Muscle of back (tissue), 11 donors: Measurements from ENCODE around the gene BMP10. TPM values are rescaled to one million over a fixed set of nuclear protein-coding genes. Genes with fewer than 3 reads are reported as not detected.
"Not testable (repeated sequence)": the region's sequence is repeated elsewhere in the genome, so short reads cannot be mapped to it uniquely, and the experiment has no call there.

Source experiments
- DNase-seq, 3 donors: peaks; one replicate each; pipeline versions ENCODE4 v3.0.0 to v3.0.0-alpha.2; 2013
- polyA plus RNA-seq, 10 donors: library from polyadenylated mRNA; unstranded; fragments of 120-200 nt; gene quantifications; one replicate each; pipeline ENCODE4 v1.2.1, GENCODE V29; 2013; ENCODE audit not compliant: insufficient read length in 10 of 10

Gene BMP10
- polyA plus RNA-seq, 10 donors: not detected

- not testable (repeated sequence) for DNase-seq
Observed at GRCh38 chr2:68895981-68896380, 24.8 kb upstream of the BMP10 start.

DNA sequence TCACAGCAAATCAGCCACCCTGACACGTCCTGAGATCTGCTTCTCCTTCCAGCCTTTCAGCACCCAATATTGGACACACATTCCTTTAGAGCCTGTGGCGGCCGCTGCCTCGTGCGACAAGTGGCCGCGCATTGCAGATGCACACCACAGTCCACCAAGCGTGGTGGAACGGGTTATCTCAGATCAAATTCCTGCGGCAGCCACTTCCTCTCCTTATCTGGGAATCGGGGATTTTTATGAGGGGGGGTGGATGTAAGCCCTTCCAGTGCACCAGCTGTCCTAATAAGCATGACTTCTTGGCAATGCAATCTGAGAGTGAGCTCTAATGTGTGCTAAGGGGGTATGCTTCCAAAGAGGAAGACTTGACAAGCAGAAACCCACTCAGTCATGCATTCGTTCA lies 18.3 kb upstream of the BMP10 start:
- DNase-seq: peak in 2 of 3 donors; percentile 15 to 54

DNA sequence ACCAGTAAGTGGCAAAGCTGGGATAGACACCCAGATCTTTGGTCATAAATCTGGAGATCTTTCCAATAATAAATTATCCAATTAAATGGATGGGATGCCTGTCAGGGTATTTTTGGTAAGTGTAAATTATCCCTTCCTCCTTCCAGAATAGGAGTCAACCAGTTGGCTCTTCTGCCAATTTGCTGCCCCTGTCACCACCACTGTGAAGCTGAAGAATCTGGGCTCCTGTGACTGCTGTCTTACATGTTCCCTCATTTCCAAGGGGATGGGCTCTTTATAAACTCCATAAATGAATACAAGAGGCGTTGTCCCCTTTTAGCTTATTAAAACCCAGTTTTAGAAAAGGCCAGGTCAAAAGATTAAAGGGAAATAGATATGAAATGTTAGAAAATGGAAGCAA lies 17.8 kb upstream of the BMP10 start:
- DNase-seq: peak in 1 of 3 donors; percentile 27

DNA sequence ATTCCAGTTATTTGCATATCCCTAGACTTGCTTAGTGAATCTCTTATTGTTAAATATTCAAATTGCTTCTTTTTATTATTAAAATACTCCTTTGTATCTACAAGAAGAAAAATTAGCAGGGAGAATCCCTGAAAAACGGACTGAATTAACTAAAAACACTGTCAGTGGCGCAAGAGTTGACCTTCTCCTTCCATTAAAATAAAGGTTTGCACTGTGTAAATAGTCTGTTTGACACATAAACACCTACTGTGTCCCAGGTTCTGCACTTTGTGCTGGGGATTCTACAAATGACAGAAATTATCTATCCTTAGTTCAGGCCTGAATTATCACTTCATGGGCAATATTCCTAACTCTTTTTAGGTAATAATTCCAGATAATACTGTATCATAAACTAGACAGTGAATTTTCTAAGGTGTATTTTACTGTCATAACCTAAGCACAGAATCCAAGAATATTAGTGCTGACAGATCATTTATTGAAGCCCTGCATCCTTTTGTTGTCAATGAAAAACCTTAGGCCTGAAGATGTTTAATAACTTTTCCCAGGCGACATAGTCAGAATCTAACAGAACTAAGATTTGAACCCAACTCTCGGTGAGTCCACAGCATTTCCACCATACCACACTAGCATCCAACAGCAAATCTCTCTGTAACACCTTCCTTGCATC lies 17.0 kb upstream of the BMP10 start:
- DNase-seq: no peak

DNA sequence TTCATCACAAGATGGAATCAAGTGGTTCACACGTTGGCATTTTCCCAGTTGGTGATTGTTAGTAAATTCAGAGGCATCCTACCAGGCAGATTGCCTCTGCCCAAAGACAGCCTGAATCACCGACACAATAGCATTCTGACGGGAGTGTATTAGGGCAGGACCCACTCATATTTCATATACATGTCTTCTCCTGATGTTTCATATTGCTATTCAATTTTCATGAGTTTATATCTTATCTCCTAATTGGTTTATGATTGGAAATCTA lies 14.5 kb upstream of the BMP10 start:
- no peak for DNase-seq

GRCh38 chr2:68885074-68885810 lies 14.0 kb upstream of the BMP10 start:
- no peak for DNase-seq

DNA sequence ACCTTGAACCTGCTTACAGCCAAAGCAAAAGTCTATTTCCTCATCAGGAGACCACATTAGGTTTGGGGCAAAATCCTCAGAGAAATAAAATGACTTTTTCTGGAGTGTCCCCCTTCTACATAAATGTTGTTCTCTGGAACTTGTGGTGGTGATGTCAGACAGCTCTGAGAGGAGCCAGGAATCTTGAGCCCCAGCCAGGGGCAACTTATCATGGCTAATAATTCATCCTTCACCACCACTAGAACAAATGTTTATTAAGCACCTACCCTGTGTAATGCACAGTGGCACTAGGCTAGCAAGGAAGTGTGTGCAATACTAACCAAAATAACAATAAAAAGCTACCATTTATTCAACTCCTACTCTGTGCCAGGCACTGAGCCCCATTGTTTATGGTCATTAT lies 9.0 kb upstream of the BMP10 start:
- no peak for DNase-seq

DNA sequence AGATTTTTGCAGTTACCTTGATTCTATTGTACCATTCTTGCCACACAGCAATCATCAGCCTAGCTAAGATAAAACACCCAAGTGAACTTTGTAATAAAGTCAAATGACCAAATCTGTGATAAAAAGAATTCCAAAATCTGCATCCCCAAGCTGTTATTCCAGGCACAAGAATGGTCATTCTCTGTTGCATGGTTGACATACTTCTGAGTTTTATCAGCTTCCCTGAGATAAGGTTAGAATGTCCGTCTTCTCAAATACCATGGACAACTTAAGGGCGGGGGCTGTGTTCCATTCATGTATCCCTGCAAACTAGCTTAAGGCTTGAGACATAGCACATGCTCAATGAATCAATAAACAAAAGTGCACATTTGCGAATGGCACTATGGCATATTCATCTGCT lies 8.1 kb upstream of the BMP10 start:
- DNase-seq: no peak

DNA sequence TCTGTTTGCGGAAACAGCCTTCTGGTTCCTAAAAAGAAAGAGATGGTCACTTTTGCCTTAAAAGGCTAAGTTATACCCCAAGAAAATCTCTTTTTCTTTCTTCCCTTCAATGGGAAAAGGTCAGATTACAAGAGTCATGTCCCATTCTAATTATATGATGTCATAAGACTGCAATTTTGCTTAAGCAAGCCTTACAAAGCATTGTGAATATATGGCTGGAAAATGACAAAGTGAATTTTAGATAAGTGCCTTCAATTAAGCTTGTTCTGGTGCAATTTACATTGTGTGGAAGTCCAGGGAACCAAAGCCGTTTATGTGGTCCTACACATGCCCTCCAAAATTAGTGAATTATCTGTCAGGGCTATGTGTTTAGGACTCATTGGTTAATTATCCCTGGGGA lies 7.6 kb upstream of the BMP10 start:
- DNase-seq: no peak

DNA sequence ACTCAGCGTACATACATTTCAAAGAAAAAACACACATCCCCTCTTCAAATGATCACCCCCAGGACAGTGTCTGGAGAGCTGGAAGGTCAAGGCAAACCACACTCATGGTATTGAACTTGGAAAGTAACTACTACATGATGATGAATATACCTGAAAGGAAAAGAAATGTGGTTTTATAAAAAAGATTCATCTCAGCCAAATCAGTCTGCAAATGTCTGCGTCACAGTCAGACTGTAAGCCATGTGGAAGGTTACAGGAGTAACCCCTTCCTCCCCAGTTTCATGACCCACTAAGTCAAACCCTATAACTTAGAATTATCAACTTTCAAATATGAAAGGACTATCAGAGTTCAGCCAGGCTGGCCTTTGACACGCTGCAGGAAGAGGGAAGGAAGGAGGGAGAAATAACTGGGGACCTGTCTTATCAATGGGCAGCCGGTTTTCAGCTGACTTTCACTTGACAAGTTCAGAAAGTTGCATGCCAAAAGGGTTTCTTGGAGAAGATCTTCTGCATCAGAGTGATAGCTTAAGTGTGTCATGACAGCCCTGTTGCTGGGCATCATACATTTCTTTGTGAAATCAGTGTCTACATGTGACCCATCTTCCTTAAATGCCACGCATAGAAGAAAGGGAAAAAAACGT lies 7.0 kb upstream of the BMP10 start:
- DNase-seq: no peak

DNA sequence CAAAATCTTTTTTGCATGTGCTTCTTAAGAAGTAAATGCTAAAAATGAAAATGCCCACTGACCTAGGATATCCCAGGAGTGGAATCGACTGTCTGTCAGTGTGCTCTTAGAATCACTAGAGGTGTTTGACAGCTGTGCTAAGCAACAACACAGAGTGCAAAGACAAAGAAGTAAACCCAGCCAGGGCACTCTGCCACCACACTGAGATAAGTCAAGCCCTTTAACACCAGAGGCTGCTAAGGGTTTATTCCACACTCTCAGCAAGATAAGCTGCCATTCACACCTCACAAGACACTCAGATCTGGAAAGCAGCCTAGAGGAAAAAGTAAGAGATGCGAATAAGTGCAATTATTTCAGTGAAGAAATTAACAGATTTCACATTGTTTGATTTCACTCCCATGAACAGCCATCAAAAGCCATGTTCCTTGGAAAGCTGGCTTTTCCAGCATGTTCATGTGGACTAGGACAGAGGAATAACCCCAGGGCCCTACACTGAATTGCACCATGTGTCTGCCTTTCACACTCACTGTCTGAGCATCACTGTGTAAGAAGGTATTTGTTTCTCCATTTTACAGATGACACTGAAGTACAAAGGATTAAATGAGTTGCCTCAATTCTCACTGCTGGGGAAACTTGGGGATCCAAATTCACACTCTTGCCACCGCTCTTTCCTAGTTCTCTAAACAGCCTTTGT lies 6.0 kb upstream of the BMP10 start:
- no peak for DNase-seq

- DNase-seq: no peak
Observed at GRCh38 chr2:68870215-68870614, 982 bp downstream of the BMP10 start.

- no peak for DNase-seq
Observed at GRCh38 chr2:68865108-68865507, 6.1 kb downstream of the BMP10 start.

GRCh38 chr2:68863996-68864395 lies 7.2 kb downstream of the BMP10 start:
- DNase-seq: no peak

GRCh38 chr2:68862889-68863288 lies 8.3 kb downstream of the BMP10 start:
- peak in 1 of 3 donors; percentile 13 for DNase-seq

GRCh38 chr2:68861330-68861729 lies 9.9 kb downstream of the BMP10 start:
- DNase-seq: no peak

DNA sequence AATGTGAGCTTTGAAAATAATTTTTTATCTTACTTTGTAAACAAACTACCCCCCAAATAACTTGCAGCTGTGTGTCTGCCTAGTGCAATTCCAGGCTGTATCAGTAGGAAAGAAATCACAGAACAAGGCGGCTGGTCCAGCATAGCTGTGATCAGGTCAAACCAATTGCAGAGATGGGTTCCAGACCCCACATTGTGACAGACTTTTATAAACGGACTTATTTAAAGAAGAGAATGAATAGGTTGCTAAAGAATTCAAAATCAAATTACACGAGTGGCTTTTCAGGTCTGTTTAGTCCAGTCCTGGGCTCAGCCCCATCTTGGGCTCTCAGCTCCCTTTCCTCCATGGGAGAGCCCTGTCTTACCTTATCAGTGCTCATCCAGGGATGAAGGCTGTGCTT lies 11.1 kb downstream of the BMP10 start:
- DNase-seq: no peak

- DNase-seq: no peak
Observed at GRCh38 chr2:68857855-68858456, 13.2 kb downstream of the BMP10 start.

DNA sequence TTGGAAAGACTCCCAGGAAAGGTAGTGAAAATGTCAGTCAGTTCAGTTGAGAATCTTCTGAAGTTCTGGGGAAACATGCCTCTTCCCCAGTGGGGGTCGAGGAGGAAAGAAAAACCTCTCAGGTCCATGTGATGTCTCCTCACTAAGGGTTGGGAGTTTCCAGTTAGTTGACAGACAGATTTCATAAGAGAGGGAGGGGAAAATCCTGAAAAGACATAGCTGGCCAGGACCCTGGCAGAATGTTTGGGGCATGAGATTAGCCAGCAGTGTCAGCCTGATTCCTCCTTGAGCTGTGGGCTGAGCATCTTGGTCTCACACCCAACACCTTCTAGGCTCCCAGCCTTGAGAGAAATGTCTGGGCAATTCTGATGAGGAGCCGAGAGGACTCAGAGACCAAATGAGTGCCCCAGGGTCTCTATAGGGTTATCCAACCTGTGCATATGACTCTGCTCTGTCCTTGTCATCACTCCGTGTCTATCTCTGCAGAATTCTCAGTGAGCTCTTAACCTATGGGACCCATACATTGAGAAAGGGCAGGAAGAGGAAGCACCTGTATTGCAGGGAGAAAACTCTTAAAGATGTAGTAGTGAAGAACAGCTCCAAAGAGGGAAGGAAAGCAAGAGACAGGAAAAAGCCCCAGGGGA lies 13.9 kb downstream of the BMP10 start:
- no peak for DNase-seq

DNA sequence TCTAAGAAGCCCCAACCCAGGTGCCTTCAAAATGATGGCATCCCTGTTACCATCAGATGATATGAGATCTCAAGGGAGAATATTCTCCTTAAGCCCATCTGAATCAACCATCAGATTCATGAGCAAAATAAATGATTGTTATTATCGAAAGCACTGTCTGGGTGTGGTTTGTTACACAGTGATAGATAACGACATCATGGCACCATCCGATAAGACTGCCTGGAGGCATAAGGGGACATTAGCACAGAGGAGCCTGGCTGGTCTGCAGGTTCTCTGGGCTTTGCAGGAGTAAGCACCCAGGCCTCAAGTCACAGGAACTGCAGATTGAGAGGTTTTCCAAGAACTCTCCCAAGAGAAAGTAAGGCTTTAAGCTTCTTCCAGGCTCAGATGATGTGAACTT lies 15.6 kb downstream of the BMP10 start:
- no peak for DNase-seq

- no peak for DNase-seq
Observed at GRCh38 chr2:68854476-68854875, 16.7 kb downstream of the BMP10 start.

GRCh38 chr2:68853915-68854314 lies 17.3 kb downstream of the BMP10 start:
- DNase-seq: no peak
